ENCODE data around the gene SPDYC. TPM values are rescaled to one million over a fixed set of nuclear protein-coding genes. Genes with fewer than 3 reads are reported as not detected.
A peak's percentile ranks its signal among the peaks of the same experiment; 100 is the strongest.

SPDYC gene
- total and polyA plus RNA-seq, 12 donors: not detected

GRCh38 chr11:65132988-65133700, 36.9 kb upstream of the SPDYC start:
- no peak for ATAC-seq

GRCh38 chr11:65133724-65134123, 36.3 kb upstream of the SPDYC start:
- Histone ChIP-seq H3K4me1 (peaks cover 12 to 36% (median 27%) of the 10 kb centered on the region in 9 donors), H3K9me3 (no peaks in the 10 kb centered on the region), H3K4me3 (peak overlapping the region; percentile 75 to 98 (median 88)), H3K27ac (peak overlapping the region; percentile 95 to 100 (median 98)), H3K27me3 (no peaks in the 10 kb centered on the region), H3K36me3 (peaks cover 7 to 46% (median 33%) of the 10 kb centered on the region in 9 donors)
- 1 to 2% methylated on average over 20 of the region's 20 CpGs for WGBS, 2 donors
- ATAC-seq: peak in 2 of 8 donors; percentile 0 to 8
- DNase-seq: peak; percentile 42 to 48
- intact Hi-C loops (cut with DNase I): loop anchor here in 3 of 10 donors (1.0 to 10.0 kb wide), 2 partner anchors 48 to 121 kb away; partner anchors contain the start of gene CAPN1 (in 1 of the 3)
- TF ChIP-seq, protein P1, sequence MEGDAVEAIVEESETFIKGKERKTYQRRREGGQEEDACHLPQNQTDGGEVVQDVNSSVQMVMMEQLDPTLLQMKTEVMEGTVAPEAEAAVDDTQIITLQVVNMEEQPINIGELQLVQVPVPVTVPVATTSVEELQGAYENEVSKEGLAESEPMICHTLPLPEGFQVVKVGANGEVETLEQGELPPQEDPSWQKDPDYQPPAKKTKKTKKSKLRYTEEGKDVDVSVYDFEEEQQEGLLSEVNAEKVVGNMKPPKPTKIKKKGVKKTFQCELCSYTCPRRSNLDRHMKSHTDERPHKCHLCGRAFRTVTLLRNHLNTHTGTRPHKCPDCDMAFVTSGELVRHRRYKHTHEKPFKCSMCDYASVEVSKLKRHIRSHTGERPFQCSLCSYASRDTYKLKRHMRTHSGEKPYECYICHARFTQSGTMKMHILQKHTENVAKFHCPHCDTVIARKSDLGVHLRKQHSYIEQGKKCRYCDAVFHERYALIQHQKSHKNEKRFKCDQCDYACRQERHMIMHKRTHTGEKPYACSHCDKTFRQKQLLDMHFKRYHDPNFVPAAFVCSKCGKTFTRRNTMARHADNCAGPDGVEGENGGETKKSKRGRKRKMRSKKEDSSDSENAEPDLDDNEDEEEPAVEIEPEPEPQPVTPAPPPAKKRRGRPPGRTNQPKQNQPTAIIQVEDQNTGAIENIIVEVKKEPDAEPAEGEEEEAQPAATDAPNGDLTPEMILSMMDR (IDR thresholded peaks at IDR 0.05): no peak

More at GRCh38 chr11:65132988-65133700, 36.9 kb upstream of the SPDYC start:
- H3K27ac ChIP-seq: peak overlapping the region in 8 of 10 donors; percentile 95 to 100 (median 98)
- TF ChIP-seq, protein P1 (IDR thresholded peaks at IDR 0.05): no peak
- peak in 1 of 2 donors; percentile 20 for DNase-seq
- peaks cover 12 to 36% (median 27%) of the 10 kb centered on the region in 9 donors for H3K4me1 ChIP-seq
- intact Hi-C loops (cut with DNase I): loop anchor here in 2 of 10 donors (10.0 kb wide), 1 partner anchor 122 kb away; no protein-coding TSS in a partner anchor
- H3K27me3 ChIP-seq: no peaks in the 10 kb centered on the region
- no peaks in the 10 kb centered on the region for H3K9me3 ChIP-seq
- WGBS, 2 donors: 45 to 52% methylated on average over 18 of the region's 18 CpGs
- peaks cover 7 to 51% (median 39%) of the 10 kb centered on the region in 9 donors for H3K36me3 ChIP-seq
- peak overlapping the region; percentile 75 to 98 (median 88) for H3K4me3 ChIP-seq

DNA sequence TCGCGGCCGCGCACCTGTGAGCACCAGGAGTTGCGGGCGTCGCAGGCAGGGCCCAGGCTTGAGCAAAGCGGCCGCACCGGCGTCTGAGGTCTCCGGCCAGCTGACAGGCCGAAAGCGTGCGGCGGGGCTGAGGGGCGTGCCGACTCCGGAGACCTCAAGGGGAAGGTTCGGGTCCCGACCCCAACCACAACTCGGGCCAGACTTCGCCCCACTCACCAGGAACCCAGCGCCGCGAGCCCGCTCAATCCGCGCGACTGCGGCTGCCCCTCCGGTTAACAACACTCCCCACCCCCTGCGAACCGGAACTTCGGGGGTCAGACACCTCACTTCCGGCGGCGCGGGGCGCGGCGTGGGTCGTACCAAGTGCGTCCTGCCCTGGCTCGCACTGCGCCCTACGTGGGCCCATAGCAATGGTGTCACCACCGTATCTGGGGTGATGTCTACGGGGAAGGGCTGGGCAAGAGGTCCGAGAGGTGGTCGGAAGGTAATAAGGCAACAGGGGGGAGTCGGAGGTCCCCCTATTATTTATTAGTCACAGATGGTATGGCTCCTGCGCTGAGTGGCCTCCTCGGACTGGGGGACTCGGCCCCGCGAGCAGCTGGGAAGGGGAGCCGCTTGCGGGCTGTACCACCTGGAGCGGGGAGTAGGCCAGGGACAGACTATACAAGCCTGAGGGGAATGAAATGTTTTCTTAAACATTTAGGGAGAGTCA, 35.6 kb upstream of the SPDYC start, which contains the start of gene SYVN1:
TSS of gene SYVN1 (minus strand) at position 280 of the 712 bp plus-strand sequence. CDS start 918 bp downstream, outside the sequence.
- WGBS, 2 donors: 0% methylated on average over 53 to 60 of the region's 60 CpGs
- intact Hi-C loops (cut with DNase I): loop anchor here in 3 of 10 donors (1.0 to 10.0 kb wide), 2 partner anchors 47 to 120 kb away; partner anchors contain the start of gene CAPN1 (in 1 of the 3)
- peaks cover 12 to 36% (median 27%) of the 10 kb centered on the region in 9 donors for H3K4me1 ChIP-seq
- ATAC-seq: peak; percentile 90 to 96 (median 94)
- peak within 1 kb of the TSS; percentile 75 to 98 (median 88) for H3K4me3 ChIP-seq
- DNase-seq: peak; percentile 91 to 92
- no peaks in the 10 kb centered on the region for H3K27me3 ChIP-seq
- H3K36me3 ChIP-seq: peaks cover 7 to 39% (median 26%) of the 10 kb centered on the region in 9 donors
- TF ChIP-seq, protein P1 (IDR thresholded peaks at IDR 0.05): no peak
- no peaks in the 10 kb centered on the region for H3K9me3 ChIP-seq
- peak within 1 kb of the TSS; percentile 95 to 100 (median 98) for H3K27ac ChIP-seq
